Neural cell (in vitro differentiated cells): ENCODE results near the gene TMX4. TPM values are rescaled to one million over a fixed set of nuclear protein-coding genes. Genes with fewer than 3 reads are reported as not detected.
A peak's percentile ranks its signal among the peaks of the same experiment; 100 is the strongest.

Experiments used
- H2AFZ ChIP-seq: fragments of 200-600, 300-800 bp; sonication (generic), shearing (Covaris generic); 2 replicates; pipeline ENCODE4 v1.6.0; 2014; ENCODE audit warnings: low read depth, mild to moderate bottlenecking, antibody characterized with exemption, low read length, moderate library complexity
- H3F3A ChIP-seq: fragments of 200-600 bp; shearing (Covaris generic); 2 replicates; pipeline ENCODE4 v1.6.1; 2016; ENCODE audit warnings: mild to moderate bottlenecking, moderate library complexity, mixed read lengths, antibody characterized with exemption, low read length; ENCODE audit not compliant: insufficient read depth, poor library complexity, severe bottlenecking
- H3K27ac ChIP-seq: fragments of 200-600, 300-800 bp; sonication (generic), shearing (Covaris generic); 2 replicates; pipeline ENCODE4 v1.5.1; 2014; ENCODE audit warnings: mild to moderate bottlenecking, low read length, moderate library complexity
- H3K27me3 ChIP-seq: fragments of 300-800, 200-600 bp; sonication (generic), shearing (Covaris generic); 2 replicates; pipeline ENCODE4 v1.6.0; 2014; ENCODE audit warnings: mild to moderate bottlenecking, low read depth, low read length, moderate library complexity; ENCODE audit not compliant: insufficient read depth
- H3K36me3 ChIP-seq: fragments of 300-800, 200-600 bp; sonication (generic), shearing (Covaris generic); 2 replicates; pipeline ENCODE4 v1.5.1; 2014; ENCODE audit warnings: mild to moderate bottlenecking, antibody characterized with exemption, low read length, moderate library complexity; ENCODE audit not compliant: insufficient read depth
- H3K4me2 ChIP-seq: fragments of 300-800, 200-600 bp; sonication (generic), shearing (Covaris generic); 2 replicates; pipeline ENCODE4 v1.6.0; 2014; ENCODE audit warnings: mild to moderate bottlenecking, low read length
- H3K4me3 ChIP-seq: fragments of 300-800, 200-600 bp; sonication (generic), shearing (Covaris generic); 2 replicates; pipeline ENCODE4 v1.5.1; 2014; ENCODE audit warnings: mild to moderate bottlenecking, low read length, moderate library complexity
- H3K79me2 ChIP-seq: fragments of 200-600 bp; shearing (Covaris generic); replicated peaks from 2 replicates; pipeline ENCODE4 v1.6.0; 2014; ENCODE audit warnings: mild to moderate bottlenecking, low read length, moderate library complexity; ENCODE audit not compliant: insufficient read depth
- H3K9ac ChIP-seq: fragments of 300-800, 200-600 bp; sonication (generic), shearing (Covaris generic); 2 replicates; pipeline ENCODE4 v1.6.1; 2016; ENCODE audit warnings: mild to moderate bottlenecking, low read length, mixed read lengths
- H3K9me2 ChIP-seq: fragments of 200-600 bp; shearing (Covaris generic); 2 replicates; pipeline ENCODE4 v1.6.1; 2016; ENCODE audit warnings: mild to moderate bottlenecking, low read length, mixed read lengths; ENCODE audit not compliant: insufficient read depth
- H3K9me3 ChIP-seq: fragments of 200-600, 300-800 bp; sonication (generic), shearing (Covaris generic); 2 replicates; pipeline ENCODE4 v1.6.1; 2016; ENCODE audit warnings: mild to moderate bottlenecking, mixed run types, low read length, moderate library complexity, mixed read lengths
- H4K20me1 ChIP-seq: fragments of 200-600 bp; shearing (Covaris generic); 2 replicates; pipeline ENCODE4 v1.6.1; 2016; ENCODE audit warnings: mild to moderate bottlenecking, mixed run types; ENCODE audit not compliant: insufficient read depth
- EP300 ChIP-seq: fragments of 450-650 bp; conservative IDR thresholded peaks from 2 replicates; pipeline ENCODE4 v1.6.1; 2014; ENCODE audit warnings: antibody characterized with exemption, mild to moderate bottlenecking, moderate library complexity; ENCODE audit not compliant: poor library complexity, severe bottlenecking
- EZH2 ChIP-seq: fragments of 200-600, 300-800 bp; shearing (Covaris generic), sonication (generic); IDR thresholded peaks from 2 replicates; pipeline ENCODE4 v1.6.1; 2014; ENCODE audit warnings: antibody characterized with exemption, low read length, borderline replicate concordance, mild to moderate bottlenecking; ENCODE audit not compliant: insufficient read depth, poor library complexity, severe bottlenecking
- MXI1 ChIP-seq: fragments of 450-650 bp; conservative IDR thresholded peaks from 2 replicates; pipeline ENCODE4 v1.6.1; 2014; ENCODE audit warnings: antibody characterized with exemption, mild to moderate bottlenecking; ENCODE audit not compliant: poor library complexity, severe bottlenecking
- POLR2AphosphoS5 ChIP-seq: IDR thresholded peaks from 2 replicates; pipeline ENCODE4 v1.6.1; 2012
- RAD21 ChIP-seq: fragments of 450-650 bp; conservative IDR thresholded peaks from 2 replicates; pipeline ENCODE4 v1.6.1; 2014; ENCODE audit warnings: antibody characterized with exemption, mild to moderate bottlenecking, moderate library complexity
- SMC3 ChIP-seq: fragments of 450-650 bp; conservative IDR thresholded peaks from 2 replicates; pipeline ENCODE4 v1.6.1; 2014; ENCODE audit warnings: antibody characterized with exemption, mild to moderate bottlenecking, moderate library complexity; ENCODE audit not compliant: poor library complexity
- TAF1 ChIP-seq: IDR thresholded peaks from 2 replicates; pipeline ENCODE4 v1.6.1; 2012; ENCODE audit warnings: low read depth
- polyA plus RNA-seq: library from polyadenylated mRNA; depleted of rRNA; stranded (reverse); fragments of >200 nt; gene quantifications from 2 replicates; pipeline ENCODE4 v1.2.3, GENCODE V29; 2014
- TF ChIP-seq, protein P1 (sequence below): fragments of 450-650 bp; IDR thresholded peaks from 2 replicates; pipeline ENCODE4 v1.5.1; 2014; ENCODE audit warnings: antibody characterized with exemption, mild to moderate bottlenecking, moderate library complexity; ENCODE audit not compliant: poor library complexity, severe bottlenecking
- TF ChIP-seq, protein P2 (sequence below): IDR thresholded peaks from 2 replicates; pipeline ENCODE4 v1.6.1; 2012; ENCODE audit warnings: borderline replicate concordance

TMX4 gene
- polyA plus RNA-seq, 1 donor from 2014 or later: 41.2 TPM

DNA sequence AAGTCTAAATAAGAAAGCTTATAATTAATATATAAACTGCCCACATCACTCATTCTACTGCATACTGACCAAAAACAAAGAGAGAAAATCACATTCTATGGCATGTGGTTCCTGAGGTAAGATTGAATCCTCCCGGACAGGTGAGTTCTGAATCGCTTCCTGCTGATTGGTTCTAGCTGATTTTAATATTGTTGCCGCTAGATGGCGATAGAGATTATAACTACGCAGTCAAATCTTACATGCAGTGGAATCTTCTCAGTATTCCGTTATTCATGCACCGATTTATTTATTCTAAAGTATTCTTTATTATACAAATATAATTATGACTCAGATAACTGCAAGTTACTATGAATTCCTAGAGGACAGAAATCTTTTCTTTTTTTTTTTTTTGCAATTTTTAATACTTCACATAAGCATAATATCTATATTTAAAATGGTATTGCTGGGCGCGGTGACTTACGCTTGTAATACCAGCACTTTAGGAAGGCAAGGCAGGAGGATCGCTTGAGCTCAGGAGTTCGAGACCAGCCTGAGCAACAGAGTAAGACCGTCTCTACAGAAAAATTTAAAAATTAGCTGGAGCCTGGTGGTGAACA, 24.2 kb upstream of the TMX4 start:
- no peaks in the 10 kb centered on the region for H3K9me2 ChIP-seq
- no peaks in the 10 kb centered on the region for H3K79me2 ChIP-seq
- no peak overlapping the region for H3K27ac ChIP-seq
- no peaks in the 10 kb centered on the region for H3K36me3 ChIP-seq
- no peak overlapping the region for H3K9ac ChIP-seq
- no peaks in the 10 kb centered on the region for H4K20me1 ChIP-seq
- no peak overlapping the region for H2AFZ ChIP-seq
- no peaks in the 10 kb centered on the region for H3K9me3 ChIP-seq
- no peak overlapping the region for H3K4me2 ChIP-seq
- peak; percentile 78 for TF ChIP-seq RAD21
- TF ChIP-seq, protein P1, sequence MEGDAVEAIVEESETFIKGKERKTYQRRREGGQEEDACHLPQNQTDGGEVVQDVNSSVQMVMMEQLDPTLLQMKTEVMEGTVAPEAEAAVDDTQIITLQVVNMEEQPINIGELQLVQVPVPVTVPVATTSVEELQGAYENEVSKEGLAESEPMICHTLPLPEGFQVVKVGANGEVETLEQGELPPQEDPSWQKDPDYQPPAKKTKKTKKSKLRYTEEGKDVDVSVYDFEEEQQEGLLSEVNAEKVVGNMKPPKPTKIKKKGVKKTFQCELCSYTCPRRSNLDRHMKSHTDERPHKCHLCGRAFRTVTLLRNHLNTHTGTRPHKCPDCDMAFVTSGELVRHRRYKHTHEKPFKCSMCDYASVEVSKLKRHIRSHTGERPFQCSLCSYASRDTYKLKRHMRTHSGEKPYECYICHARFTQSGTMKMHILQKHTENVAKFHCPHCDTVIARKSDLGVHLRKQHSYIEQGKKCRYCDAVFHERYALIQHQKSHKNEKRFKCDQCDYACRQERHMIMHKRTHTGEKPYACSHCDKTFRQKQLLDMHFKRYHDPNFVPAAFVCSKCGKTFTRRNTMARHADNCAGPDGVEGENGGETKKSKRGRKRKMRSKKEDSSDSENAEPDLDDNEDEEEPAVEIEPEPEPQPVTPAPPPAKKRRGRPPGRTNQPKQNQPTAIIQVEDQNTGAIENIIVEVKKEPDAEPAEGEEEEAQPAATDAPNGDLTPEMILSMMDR: peak; percentile 78
- TF ChIP-seq TAF1: no peak
- peak; percentile 83 for TF ChIP-seq SMC3
- H3K27me3 ChIP-seq: no peaks in the 10 kb centered on the region
- H3F3A ChIP-seq: no peaks in the 10 kb centered on the region
- no peak overlapping the region for H3K4me3 ChIP-seq

DNA sequence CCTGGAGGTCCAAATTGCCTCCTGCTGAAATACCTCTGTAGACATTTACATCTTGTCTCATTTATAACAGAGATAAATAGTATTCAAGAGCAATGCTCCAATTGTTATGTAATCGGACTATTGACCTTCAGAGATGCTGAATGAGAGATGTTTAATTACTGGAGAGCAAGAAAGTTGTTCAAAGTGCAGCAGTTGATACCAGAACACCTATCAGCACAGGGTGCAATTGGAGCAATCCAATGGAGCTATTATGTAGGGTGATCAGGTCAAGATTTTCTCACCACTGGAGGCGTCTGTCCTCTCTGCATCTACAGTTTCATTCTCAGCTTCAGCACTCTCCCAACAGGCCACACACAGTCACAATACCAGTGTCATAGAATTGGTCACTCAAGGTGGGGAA, 19.5 kb upstream of the TMX4 start:
- H4K20me1 ChIP-seq: no peaks in the 10 kb centered on the region
- TF ChIP-seq TAF1: no peak
- no peaks in the 10 kb centered on the region for H3K79me2 ChIP-seq
- H3K4me3 ChIP-seq: no peak overlapping the region
- no peak overlapping the region for H3K9ac ChIP-seq
- H3K4me2 ChIP-seq: no peak overlapping the region
- H3F3A ChIP-seq: no peaks in the 10 kb centered on the region
- H3K27ac ChIP-seq: no peak overlapping the region
- H3K36me3 ChIP-seq: no peaks in the 10 kb centered on the region
- no peaks in the 10 kb centered on the region for H3K9me2 ChIP-seq
- H2AFZ ChIP-seq: no peak overlapping the region
- no peaks in the 10 kb centered on the region for H3K27me3 ChIP-seq
- H3K9me3 ChIP-seq: no peaks in the 10 kb centered on the region

DNA sequence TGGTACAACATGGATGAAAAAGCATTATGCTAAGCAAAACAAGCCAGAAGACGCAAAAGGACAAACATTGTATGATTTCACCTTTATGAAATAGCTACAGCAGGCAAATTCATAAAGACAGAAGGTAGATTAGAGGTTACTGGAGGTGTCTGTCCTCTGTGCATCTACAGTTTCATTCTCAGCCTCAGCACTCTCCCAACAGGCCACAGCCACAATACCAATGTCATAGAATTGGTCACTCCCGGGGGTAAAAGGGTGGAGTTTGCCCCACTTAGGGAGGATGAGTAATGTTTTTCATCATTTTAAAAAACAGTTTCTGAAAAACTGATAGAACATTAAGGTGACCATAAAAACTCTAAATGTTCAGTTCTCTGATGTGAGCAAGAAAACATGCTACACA, 17.2 kb upstream of the TMX4 start:
- no peaks in the 10 kb centered on the region for H3K36me3 ChIP-seq
- no peaks in the 10 kb centered on the region for H3K9me3 ChIP-seq
- H3K4me3 ChIP-seq: no peak overlapping the region
- H3K27me3 ChIP-seq: no peaks in the 10 kb centered on the region
- H3F3A ChIP-seq: no peaks in the 10 kb centered on the region
- no peak overlapping the region for H3K4me2 ChIP-seq
- H4K20me1 ChIP-seq: no peaks in the 10 kb centered on the region
- H3K9me2 ChIP-seq: no peaks in the 10 kb centered on the region
- H2AFZ ChIP-seq: no peak overlapping the region
- no peaks in the 10 kb centered on the region for H3K79me2 ChIP-seq
- H3K9ac ChIP-seq: no peak overlapping the region
- no peak overlapping the region for H3K27ac ChIP-seq
- TF ChIP-seq MXI1 (no peak), RAD21 (no peak), POLR2AphosphoS5 (no peak), EP300 (no peak), TAF1 (no peak), EZH2 (no peak), SMC3 (no peak)
- TF ChIP-seq, protein P2, sequence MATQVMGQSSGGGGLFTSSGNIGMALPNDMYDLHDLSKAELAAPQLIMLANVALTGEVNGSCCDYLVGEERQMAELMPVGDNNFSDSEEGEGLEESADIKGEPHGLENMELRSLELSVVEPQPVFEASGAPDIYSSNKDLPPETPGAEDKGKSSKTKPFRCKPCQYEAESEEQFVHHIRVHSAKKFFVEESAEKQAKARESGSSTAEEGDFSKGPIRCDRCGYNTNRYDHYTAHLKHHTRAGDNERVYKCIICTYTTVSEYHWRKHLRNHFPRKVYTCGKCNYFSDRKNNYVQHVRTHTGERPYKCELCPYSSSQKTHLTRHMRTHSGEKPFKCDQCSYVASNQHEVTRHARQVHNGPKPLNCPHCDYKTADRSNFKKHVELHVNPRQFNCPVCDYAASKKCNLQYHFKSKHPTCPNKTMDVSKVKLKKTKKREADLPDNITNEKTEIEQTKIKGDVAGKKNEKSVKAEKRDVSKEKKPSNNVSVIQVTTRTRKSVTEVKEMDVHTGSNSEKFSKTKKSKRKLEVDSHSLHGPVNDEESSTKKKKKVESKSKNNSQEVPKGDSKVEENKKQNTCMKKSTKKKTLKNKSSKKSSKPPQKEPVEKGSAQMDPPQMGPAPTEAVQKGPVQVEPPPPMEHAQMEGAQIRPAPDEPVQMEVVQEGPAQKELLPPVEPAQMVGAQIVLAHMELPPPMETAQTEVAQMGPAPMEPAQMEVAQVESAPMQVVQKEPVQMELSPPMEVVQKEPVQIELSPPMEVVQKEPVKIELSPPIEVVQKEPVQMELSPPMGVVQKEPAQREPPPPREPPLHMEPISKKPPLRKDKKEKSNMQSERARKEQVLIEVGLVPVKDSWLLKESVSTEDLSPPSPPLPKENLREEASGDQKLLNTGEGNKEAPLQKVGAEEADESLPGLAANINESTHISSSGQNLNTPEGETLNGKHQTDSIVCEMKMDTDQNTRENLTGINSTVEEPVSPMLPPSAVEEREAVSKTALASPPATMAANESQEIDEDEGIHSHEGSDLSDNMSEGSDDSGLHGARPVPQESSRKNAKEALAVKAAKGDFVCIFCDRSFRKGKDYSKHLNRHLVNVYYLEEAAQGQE: no peak
- TF ChIP-seq, protein P1: no peak
